GM06990 (cell line): ENCODE results near the gene CD79B.
A peak's percentile ranks its signal among the peaks of the same experiment; 100 is the strongest.

Experiments
- DNase-seq: peaks from one replicate; pipeline ENCODE4 v3.0.0-alpha.2; 2011; ENCODE audit not compliant: insufficient read length; ENCODE audit errors: extremely low read depth
- H3K27me3 ChIP-seq: replicated peaks from 2 replicates; pipeline ENCODE4 v1.6.0; 2011; ENCODE audit warnings: low read length; ENCODE audit not compliant: control insufficient read depth, insufficient read depth
- H3K36me3 ChIP-seq: 2 replicates; pipeline ENCODE4 v1.5.1; 2011; ENCODE audit warnings: low read length; ENCODE audit not compliant: control insufficient read depth, insufficient read depth
- H3K4me3 ChIP-seq: replicated peaks from 2 replicates; pipeline ENCODE4 v1.5.1; 2011; ENCODE audit warnings: low read depth, mild to moderate bottlenecking, control low read depth, low read length
- CTCF ChIP-seq: IDR thresholded peaks from 2 replicates; pipeline ENCODE4 v1.5.1; 2011; ENCODE audit warnings: low read length, control low read depth, mild to moderate bottlenecking, inconsistent platforms; ENCODE audit not compliant: insufficient read depth, poor library complexity, severe bottlenecking

Gene CD79B

GRCh38 chr17:63949576-63950250 lies 17.6 kb upstream of the CD79B start:
- Histone ChIP-seq H3K27me3 (no peaks in the 10 kb centered on the region), H3K4me3 (no peak overlapping the region), H3K36me3 (no peaks in the 10 kb centered on the region)
- DNase-seq = no peak
- no peak for TF ChIP-seq CTCF

- Histone ChIP-seq H3K36me3 (no peaks in the 10 kb centered on the region), H3K27me3 (no peaks in the 10 kb centered on the region), H3K4me3 (no peak overlapping the region)
- DNase-seq = no peak
- TF ChIP-seq CTCF = no peak
These were observed 16.4 kb upstream of the CD79B start for GRCh38 chr17:63948521-63948920.

- DNase-seq = no peak
- no peaks in the 10 kb centered on the region for H3K27me3 ChIP-seq
- no peak overlapping the region for H3K4me3 ChIP-seq
- H3K36me3 ChIP-seq = no peaks in the 10 kb centered on the region
- TF ChIP-seq CTCF = no peak
These were observed 15.7 kb upstream of the CD79B start for GRCh38 chr17:63947711-63948330.

DNA sequence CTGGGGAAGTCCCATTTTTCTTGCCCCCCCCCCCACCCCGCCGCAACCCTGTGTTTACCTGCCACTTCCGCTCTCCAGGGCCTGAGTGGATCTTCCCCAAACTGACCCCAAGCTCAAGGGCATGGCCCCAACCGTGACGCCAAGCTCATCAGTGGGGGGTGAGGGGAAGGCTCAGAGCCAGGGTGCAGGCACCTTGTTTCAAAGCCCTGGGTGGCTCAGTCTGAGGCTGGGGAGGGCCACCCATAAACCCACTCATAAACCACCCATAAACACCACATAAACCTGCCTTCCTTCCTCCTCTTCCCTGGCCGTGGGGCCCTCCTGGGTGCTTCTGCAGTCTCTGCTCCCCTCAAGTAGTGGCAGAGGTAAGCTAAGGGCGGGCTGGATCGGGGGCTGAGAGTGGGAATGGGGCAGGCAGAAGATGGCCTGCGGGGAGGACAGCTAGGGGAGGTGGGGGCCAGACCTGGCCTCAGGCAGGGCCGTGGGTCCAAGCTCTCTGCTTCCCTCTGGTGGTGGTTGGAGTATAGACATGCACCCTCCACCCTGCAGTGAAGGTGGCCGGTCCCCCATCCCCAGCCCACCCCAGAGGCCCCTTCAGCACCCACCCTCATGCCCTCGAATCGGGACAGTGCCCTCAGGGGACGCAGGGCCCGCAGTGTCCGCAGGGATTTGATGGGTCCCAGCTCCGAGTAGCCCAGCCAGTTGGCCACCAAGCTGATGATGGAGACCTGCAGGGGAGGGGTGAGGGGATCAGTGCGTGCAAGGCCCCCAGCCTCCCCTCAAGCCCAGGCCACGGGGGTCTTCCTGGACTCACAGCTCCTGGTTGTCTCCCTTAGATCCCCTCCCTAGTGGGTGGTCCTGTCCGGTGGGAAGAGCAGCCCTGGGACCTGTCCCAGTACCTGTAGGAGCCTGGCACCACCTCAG lies 14.6 kb upstream of the CD79B start:
- Histone ChIP-seq H3K36me3 (no peaks in the 10 kb centered on the region), H3K27me3 (no peaks in the 10 kb centered on the region), H3K4me3 (peak overlapping the region; percentile 29)
- peak; percentile 83 for TF ChIP-seq CTCF
- peak; percentile 70 for DNase-seq

GRCh38 chr17:63945784-63946439 lies 13.8 kb upstream of the CD79B start:
- H3K4me3 ChIP-seq = no peak overlapping the region
- DNase-seq = peak; percentile 55
- peak; percentile 21 for TF ChIP-seq CTCF
- H3K27me3 ChIP-seq = no peaks in the 10 kb centered on the region
- H3K36me3 ChIP-seq = no peaks in the 10 kb centered on the region
